ENCODE measurements around the gene RGS14.
"Not testable (repeated sequence)": the region's sequence is repeated elsewhere in the genome, so short reads cannot be mapped to it uniquely, and the experiment has no call there.

The RGS14 gene

GRCh38 chr5:177403102-177403791, 45.5 kb downstream of the RGS14 start:
- peak overlapping the region; percentile 74 for H3K4me3 Mint-ChIP-seq
- no peaks in the 10 kb centered on the region for H3K36me3 Mint-ChIP-seq (ENCODE audit: low read depth)
- H3K27me3 Mint-ChIP-seq = peaks cover 27% of the 10 kb centered on the region
- H3K4me1 Mint-ChIP-seq (ENCODE audit: low read depth) = peaks cover 37% of the 10 kb centered on the region
- H3K9me3 Mint-ChIP-seq = no peaks in the 10 kb centered on the region
- peak overlapping the region; percentile 21 for H3K27ac Mint-ChIP-seq

GRCh38 chr5:177403792-177404640, 46.3 kb downstream of the RGS14 start:
- Mint-ChIP-seq H3K36me3 (ENCODE audit: low read depth) (no peaks in the 10 kb centered on the region), H3K27ac (peak overlapping the region; percentile 21), H3K9me3 (no peaks in the 10 kb centered on the region), H3K4me3 (peak overlapping the region; percentile 74), H3K27me3 (peaks cover 27% of the 10 kb centered on the region), H3K4me1 (ENCODE audit: low read depth) (peaks cover 37% of the 10 kb centered on the region)

- Mint-ChIP-seq H3K9me3 (no peaks in the 10 kb centered on the region), H3K4me3 (peak overlapping the region; percentile 51), H3K27ac (no peak overlapping the region), H3K27me3 (peaks cover 27% of the 10 kb centered on the region), H3K4me1 (ENCODE audit: low read depth) (peaks cover 37% of the 10 kb centered on the region), H3K36me3 (ENCODE audit: low read depth) (no peaks in the 10 kb centered on the region)
Observed at GRCh38 chr5:177404641-177405179, 47.0 kb downstream of the RGS14 start.

- no peak overlapping the region for H3K27ac Mint-ChIP-seq
- peaks cover 27% of the 10 kb centered on the region for H3K27me3 Mint-ChIP-seq
- peaks cover 37% of the 10 kb centered on the region for H3K4me1 Mint-ChIP-seq (ENCODE audit: low read depth)
- no peak overlapping the region for H3K4me3 Mint-ChIP-seq
- H3K36me3 Mint-ChIP-seq (ENCODE audit: low read depth) = no peaks in the 10 kb centered on the region
- no peaks in the 10 kb centered on the region for H3K9me3 Mint-ChIP-seq
Observed at GRCh38 chr5:177405312-177405711, 47.6 kb downstream of the RGS14 start.

- H3K4me1 Mint-ChIP-seq (ENCODE audit: low read depth) = peaks cover 42% of the 10 kb centered on the region
- no peak overlapping the region for H3K27ac Mint-ChIP-seq
- no peaks in the 10 kb centered on the region for H3K36me3 Mint-ChIP-seq (ENCODE audit: low read depth)
- H3K9me3 Mint-ChIP-seq = no peaks in the 10 kb centered on the region
- peaks cover 27% of the 10 kb centered on the region for H3K27me3 Mint-ChIP-seq
- no peak overlapping the region for H3K4me3 Mint-ChIP-seq
Observed at GRCh38 chr5:177405805-177406204, 48.1 kb downstream of the RGS14 start.

GRCh38 chr5:177409043-177409801, 51.5 kb downstream of the RGS14 start, which contains the start of gene F12:
TSS of gene F12 (minus strand) at chr5:177409564. CDS start at chr5:177409527, 37 bp downstream.
- no peaks in the 10 kb centered on the region for H3K27me3 Mint-ChIP-seq
- no peak within 1 kb of the TSS for H3K4me3 Mint-ChIP-seq
- no peaks in the 10 kb centered on the region for H3K36me3 Mint-ChIP-seq (ENCODE audit: low read depth)
- peaks cover 59% of the 10 kb centered on the region for H3K4me1 Mint-ChIP-seq (ENCODE audit: low read depth)
- no peak within 1 kb of the TSS for H3K27ac Mint-ChIP-seq
- H3K9me3 Mint-ChIP-seq = no peaks in the 10 kb centered on the region

GRCh38 chr5:177410575-177410974, 52.9 kb downstream of the RGS14 start:
- peaks cover 51% of the 10 kb centered on the region for H3K4me1 Mint-ChIP-seq (ENCODE audit: low read depth)
- H3K27me3 Mint-ChIP-seq = no peaks in the 10 kb centered on the region
- H3K4me3 Mint-ChIP-seq = no peak overlapping the region
- no peaks in the 10 kb centered on the region for H3K36me3 Mint-ChIP-seq (ENCODE audit: low read depth)
- no peaks in the 10 kb centered on the region for H3K9me3 Mint-ChIP-seq
- no peak overlapping the region for H3K27ac Mint-ChIP-seq

- no peaks in the 10 kb centered on the region for H3K9me3 Mint-ChIP-seq
- H3K4me1 Mint-ChIP-seq (ENCODE audit: low read depth) = peaks cover 43% of the 10 kb centered on the region
- peak overlapping the region; percentile 49 for H3K27ac Mint-ChIP-seq
- peak overlapping the region; percentile 48 for H3K4me3 Mint-ChIP-seq
- H3K36me3 Mint-ChIP-seq (ENCODE audit: low read depth) = no peaks in the 10 kb centered on the region
- H3K27me3 Mint-ChIP-seq = no peaks in the 10 kb centered on the region
Observed at GRCh38 chr5:177412603-177413233, 55.0 kb downstream of the RGS14 start.

- no peaks in the 10 kb centered on the region for H3K9me3 Mint-ChIP-seq
- H3K27ac Mint-ChIP-seq = no peak overlapping the region
- H3K36me3 Mint-ChIP-seq (ENCODE audit: low read depth) = no peaks in the 10 kb centered on the region
- peaks cover 43% of the 10 kb centered on the region for H3K4me1 Mint-ChIP-seq (ENCODE audit: low read depth)
- H3K27me3 Mint-ChIP-seq = no peaks in the 10 kb centered on the region
- H3K4me3 Mint-ChIP-seq = no peak overlapping the region
Observed at GRCh38 chr5:177414481-177414880, 56.8 kb downstream of the RGS14 start.

- not testable (repeated sequence) for H3K9me3 Mint-ChIP-seq; H3K36me3 Mint-ChIP-seq (ENCODE audit: low read depth); H3K4me3 Mint-ChIP-seq; H3K27me3 Mint-ChIP-seq; H3K27ac Mint-ChIP-seq
- H3K4me1 Mint-ChIP-seq (ENCODE audit: low read depth) = peaks cover 28% of the 10 kb centered on the region
Observed at GRCh38 chr5:177417081-177417480, 59.4 kb downstream of the RGS14 start.

- Mint-ChIP-seq H3K4me1 (ENCODE audit: low read depth) (peaks cover 9% of the 10 kb centered on the region), H3K27me3 (no peaks in the 10 kb centered on the region), H3K9me3 (no peaks in the 10 kb centered on the region), H3K36me3 (ENCODE audit: low read depth) (no peaks in the 10 kb centered on the region), H3K27ac (no peak overlapping the region), H3K4me3 (no peak overlapping the region)
Observed at GRCh38 chr5:177419046-177419445, 61.3 kb downstream of the RGS14 start.

GRCh38 chr5:177420472-177420871, 62.7 kb downstream of the RGS14 start:
- not testable (repeated sequence) for H3K36me3 Mint-ChIP-seq (ENCODE audit: low read depth); H3K4me3 Mint-ChIP-seq; H3K9me3 Mint-ChIP-seq; H3K27me3 Mint-ChIP-seq; H3K27ac Mint-ChIP-seq
- peaks cover 15% of the 10 kb centered on the region for H3K4me1 Mint-ChIP-seq (ENCODE audit: low read depth)

- H3K4me1 Mint-ChIP-seq (ENCODE audit: low read depth) = peaks cover 18% of the 10 kb centered on the region
- no peak overlapping the region for H3K27ac Mint-ChIP-seq
- H3K4me3 Mint-ChIP-seq = no peak overlapping the region
- H3K27me3 Mint-ChIP-seq = no peaks in the 10 kb centered on the region
- H3K9me3 Mint-ChIP-seq = no peaks in the 10 kb centered on the region
- H3K36me3 Mint-ChIP-seq (ENCODE audit: low read depth) = no peaks in the 10 kb centered on the region
Observed at GRCh38 chr5:177421062-177421798, 63.5 kb downstream of the RGS14 start.

Data from stimulated activated naive CD8-positive, alpha-beta T cell treated with anti-CD3 and anti-CD28 coated beads, Interleukin-15, Interleukin-2, amounts not matched to agents 100 ng/mL and 50 ng/mL, for 24 hours (primary cell).